Astrocyte of the spinal cord (primary cell): ENCODE measurements around the gene COL4A3.

Experiments used
- DNase-seq: peaks from one replicate; pipeline ENCODE4 v3.0.0; 2011; ENCODE audit warnings: low read depth, low spot score
- H3K4me3 ChIP-seq: 2 replicates; pipeline ENCODE4 v1.5.1; 2011; ENCODE audit warnings: low read depth, mild to moderate bottlenecking, low read length, moderate library complexity
- in situ Hi-C: cut with HindIII; loops from 2 replicates; pipeline ENCODE4 v1.10.0; 2017; ENCODE audit warnings: low sequenced_read_pairs
- TF ChIP-seq, protein P1 (sequence below): IDR thresholded peaks from 2 replicates; pipeline ENCODE4 v1.5.1; 2012; ENCODE audit warnings: low read depth, mild to moderate bottlenecking, low read length, inconsistent platforms

Gene COL4A3

DNA sequence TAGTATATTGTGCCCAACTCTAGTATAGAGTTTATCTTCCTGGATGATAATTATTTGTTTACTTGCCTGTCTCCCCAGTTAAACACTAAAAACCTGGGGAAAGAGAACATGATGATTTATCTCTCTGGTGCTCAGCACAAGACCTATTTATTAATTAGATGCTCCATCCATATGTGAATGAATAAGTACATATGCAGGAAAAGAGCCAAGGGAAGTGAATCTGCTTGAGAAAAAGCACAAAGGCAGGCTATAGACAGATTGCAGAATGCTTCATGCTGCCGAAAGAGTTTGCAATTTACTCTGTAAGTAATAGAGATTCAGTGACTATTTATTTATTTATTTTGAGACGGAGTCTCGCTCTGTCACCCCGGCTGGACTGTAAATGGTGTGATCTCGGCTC lies 123.3 kb downstream of the COL4A3 start:
- TF ChIP-seq, protein P1, sequence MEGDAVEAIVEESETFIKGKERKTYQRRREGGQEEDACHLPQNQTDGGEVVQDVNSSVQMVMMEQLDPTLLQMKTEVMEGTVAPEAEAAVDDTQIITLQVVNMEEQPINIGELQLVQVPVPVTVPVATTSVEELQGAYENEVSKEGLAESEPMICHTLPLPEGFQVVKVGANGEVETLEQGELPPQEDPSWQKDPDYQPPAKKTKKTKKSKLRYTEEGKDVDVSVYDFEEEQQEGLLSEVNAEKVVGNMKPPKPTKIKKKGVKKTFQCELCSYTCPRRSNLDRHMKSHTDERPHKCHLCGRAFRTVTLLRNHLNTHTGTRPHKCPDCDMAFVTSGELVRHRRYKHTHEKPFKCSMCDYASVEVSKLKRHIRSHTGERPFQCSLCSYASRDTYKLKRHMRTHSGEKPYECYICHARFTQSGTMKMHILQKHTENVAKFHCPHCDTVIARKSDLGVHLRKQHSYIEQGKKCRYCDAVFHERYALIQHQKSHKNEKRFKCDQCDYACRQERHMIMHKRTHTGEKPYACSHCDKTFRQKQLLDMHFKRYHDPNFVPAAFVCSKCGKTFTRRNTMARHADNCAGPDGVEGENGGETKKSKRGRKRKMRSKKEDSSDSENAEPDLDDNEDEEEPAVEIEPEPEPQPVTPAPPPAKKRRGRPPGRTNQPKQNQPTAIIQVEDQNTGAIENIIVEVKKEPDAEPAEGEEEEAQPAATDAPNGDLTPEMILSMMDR = no peak
- no peak for DNase-seq
- H3K4me3 ChIP-seq = no peak overlapping the region
- in situ Hi-C loops = no loop called here

DNA sequence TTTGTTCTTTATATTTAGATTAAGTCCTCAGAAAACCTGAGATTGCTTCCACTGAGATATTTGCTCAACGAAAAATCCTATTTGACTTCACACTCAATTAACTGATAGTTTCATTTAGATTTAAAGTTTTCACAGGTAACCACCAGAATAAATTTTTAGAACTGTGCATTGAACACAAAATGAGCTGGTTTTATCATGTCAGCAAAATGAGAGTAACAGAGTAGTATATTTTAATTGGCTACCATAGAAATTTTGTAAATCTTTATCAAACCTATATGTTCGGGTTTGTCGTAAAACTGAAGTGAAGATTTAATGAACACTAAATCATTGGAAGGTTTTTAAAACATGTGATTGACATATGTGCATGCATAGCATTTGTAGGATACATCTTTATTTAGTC lies 127.9 kb downstream of the COL4A3 start:
- DNase-seq = no peak

DNA sequence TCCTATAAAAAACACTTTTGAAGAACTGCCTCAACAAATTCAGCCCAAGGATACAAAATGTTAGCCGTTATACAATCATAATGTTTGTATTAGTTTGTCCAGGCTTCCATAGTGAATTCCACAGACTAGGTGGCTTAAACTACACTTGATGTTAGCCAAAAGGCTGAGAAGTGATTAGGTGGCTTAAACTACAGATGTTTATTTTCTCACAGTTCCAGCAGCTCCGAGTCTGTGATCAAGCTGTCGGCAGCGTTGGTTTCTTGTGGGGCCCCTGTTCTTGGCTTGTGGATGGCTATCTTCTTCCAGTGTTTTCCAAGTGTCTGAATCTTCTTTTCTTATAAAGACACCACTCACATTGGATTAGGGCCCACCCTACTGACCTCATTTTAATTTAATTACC lies 129.1 kb downstream of the COL4A3 start:
- in situ Hi-C loops = no loop called here
- TF ChIP-seq, protein P1 = no peak
- DNase-seq = no peak
- H3K4me3 ChIP-seq = no peak overlapping the region

More for the DNA sequence above, 127.9 kb downstream of the COL4A3 start:
- TF ChIP-seq, protein P1 = no peak
- in situ Hi-C loops = no loop called here
- no peak overlapping the region for H3K4me3 ChIP-seq

- in situ Hi-C loops = no loop called here
- no peak overlapping the region for H3K4me3 ChIP-seq
- TF ChIP-seq, protein P1 = no peak
- no peak for DNase-seq
These were observed 131.4 kb downstream of the COL4A3 start for GRCh38 chr2:227295806-227296205.

- TF ChIP-seq, protein P1 = no peak
- in situ Hi-C loops = no loop called here
- H3K4me3 ChIP-seq = no peak overlapping the region
- DNase-seq = no peak
These were observed 132.4 kb downstream of the COL4A3 start for GRCh38 chr2:227296671-227297405.

DNA sequence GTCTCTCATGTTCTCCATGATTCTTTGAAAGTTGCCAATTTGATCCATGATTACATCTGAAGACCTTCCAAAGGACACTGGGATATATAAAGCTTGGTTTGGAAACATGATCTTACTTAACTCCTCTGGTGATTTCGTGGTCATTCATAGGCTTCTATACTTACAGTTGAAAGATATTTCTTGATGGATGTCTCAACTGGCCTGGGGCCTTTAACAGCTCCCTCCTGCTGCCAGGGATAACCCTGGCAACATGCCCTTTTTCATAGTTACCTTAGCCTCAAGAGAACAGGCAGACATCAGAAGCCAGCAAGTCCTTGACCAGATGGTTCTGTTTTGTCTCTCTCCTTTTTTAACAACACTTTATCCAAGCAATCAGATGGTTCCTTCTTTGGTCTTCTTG lies 137.1 kb downstream of the COL4A3 start:
- H3K4me3 ChIP-seq = no peak overlapping the region
- in situ Hi-C loops = no loop called here
- TF ChIP-seq, protein P1 = no peak
- DNase-seq = no peak
